Activated T-helper 9 cell treated with anti-CD3 and anti-CD28 coated beads, Interleukin-2, amount 50 U/mL, for 16 hours (primary cell): ENCODE data around the gene ITGA5.
A peak's percentile ranks its signal among the peaks of the same experiment; 100 is the strongest.

ENCODE experiments used
- DNase-seq: peaks from one replicate; pipeline ENCODE4 v3.0.0-alpha.2; 2020; ENCODE audit warnings: low read depth

ITGA5 gene

GRCh38 chr12:54430471-54431069 is 11.5 kb upstream of the ITGA5 start:
- no peak for DNase-seq

- no peak for DNase-seq
Measured at GRCh38 chr12:54429014-54429471, 10.0 kb upstream of the ITGA5 start.

- DNase-seq, result no peak
Measured at GRCh38 chr12:54428050-54429013, 9.3 kb upstream of the ITGA5 start.

- DNase-seq, result no peak
Measured at GRCh38 chr12:54427106-54427505, 8.0 kb upstream of the ITGA5 start.

- no peak for DNase-seq
Measured at GRCh38 chr12:54426690-54427089, 7.6 kb upstream of the ITGA5 start.

GRCh38 chr12:54425702-54426101 is 6.6 kb upstream of the ITGA5 start:
- DNase-seq, result no peak

GRCh38 chr12:54424224-54424623 is 5.2 kb upstream of the ITGA5 start:
- no peak for DNase-seq

- DNase-seq, result no peak
Measured at GRCh38 chr12:54423816-54424150, 4.7 kb upstream of the ITGA5 start.

GRCh38 chr12:54421879-54422250 is 2.8 kb upstream of the ITGA5 start:
- no peak for DNase-seq

- DNase-seq, result no peak
Measured at GRCh38 chr12:54421175-54421878, 2.3 kb upstream of the ITGA5 start.

GRCh38 chr12:54420766-54421144 is 1.7 kb upstream of the ITGA5 start:
- DNase-seq, result no peak

GRCh38 chr12:54418441-54419087 is 502 bp downstream of the ITGA5 start:
- DNase-seq, result no peak

GRCh38 chr12:54417712-54418440 is 1.2 kb downstream of the ITGA5 start:
- DNase-seq, result no peak

- DNase-seq, result no peak
Measured at GRCh38 chr12:54416687-54417603, 2.1 kb downstream of the ITGA5 start.

- no peak for DNase-seq
Measured at GRCh38 chr12:54415221-54415929, 3.7 kb downstream of the ITGA5 start.

GRCh38 chr12:54413284-54414190 is 5.5 kb downstream of the ITGA5 start:
- peak; percentile 57 for DNase-seq

GRCh38 chr12:54412786-54413185 is 6.3 kb downstream of the ITGA5 start:
- DNase-seq, result no peak

GRCh38 chr12:54412348-54412747 is 6.7 kb downstream of the ITGA5 start:
- no peak for DNase-seq
